GM19438 (cell line): Measurements from ENCODE around the gene PRSS57.
"Not testable (repeated sequence)": the region's sequence is repeated elsewhere in the genome, so short reads cannot be mapped to it uniquely, and the experiment has no call there.

Experiments used
- ATAC-seq: cut with Tn5 transposase; IDR thresholded peaks from one replicate; pipeline ENCODE4 v1.9.1; 2021; ENCODE audit warnings: low read depth; ENCODE audit not compliant: unreplicated experiment

PRSS57 gene

DNA sequence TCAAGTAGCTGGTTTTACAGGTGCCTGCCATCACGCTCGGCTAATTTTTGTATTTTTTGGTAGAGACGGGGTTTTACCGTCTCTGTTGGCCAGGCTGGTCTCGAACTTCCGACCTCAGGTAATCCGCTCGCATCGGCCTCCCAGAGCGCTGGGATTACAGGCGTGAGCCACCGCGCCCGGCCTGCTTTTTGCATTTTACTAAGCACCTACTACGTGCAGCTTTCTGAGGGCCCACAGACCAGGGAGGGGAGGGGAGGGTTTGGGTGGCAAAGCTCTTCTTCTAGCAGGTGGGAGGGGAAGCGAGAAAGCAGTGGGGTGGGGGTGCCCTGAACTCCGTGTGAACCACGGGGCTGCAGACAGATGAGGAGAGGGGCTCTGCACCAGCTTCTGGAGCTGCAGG is 28.5 kb upstream of the PRSS57 start:
- ATAC-seq, result no peak

DNA sequence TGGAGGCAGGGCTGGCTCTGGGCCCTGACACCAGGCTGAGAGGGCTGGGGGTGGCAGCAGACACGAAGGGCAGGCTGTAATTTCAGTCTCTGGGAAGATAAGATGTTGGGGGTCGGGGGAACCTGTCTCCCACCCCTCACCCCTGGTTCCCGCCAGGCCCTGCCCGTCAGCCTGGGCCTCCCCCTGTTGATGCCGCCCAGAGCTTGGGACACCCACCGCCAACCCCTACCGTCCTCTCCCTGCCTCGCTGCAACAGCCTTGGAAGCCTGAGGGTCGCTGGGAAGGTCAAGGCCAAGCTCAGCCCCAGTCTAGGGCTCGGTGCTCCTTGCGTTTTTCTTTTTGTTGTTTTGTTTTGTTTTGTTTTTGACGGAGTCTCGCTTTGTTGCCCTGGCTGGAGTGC is 28.0 kb upstream of the PRSS57 start:
- ATAC-seq, result no peak

DNA sequence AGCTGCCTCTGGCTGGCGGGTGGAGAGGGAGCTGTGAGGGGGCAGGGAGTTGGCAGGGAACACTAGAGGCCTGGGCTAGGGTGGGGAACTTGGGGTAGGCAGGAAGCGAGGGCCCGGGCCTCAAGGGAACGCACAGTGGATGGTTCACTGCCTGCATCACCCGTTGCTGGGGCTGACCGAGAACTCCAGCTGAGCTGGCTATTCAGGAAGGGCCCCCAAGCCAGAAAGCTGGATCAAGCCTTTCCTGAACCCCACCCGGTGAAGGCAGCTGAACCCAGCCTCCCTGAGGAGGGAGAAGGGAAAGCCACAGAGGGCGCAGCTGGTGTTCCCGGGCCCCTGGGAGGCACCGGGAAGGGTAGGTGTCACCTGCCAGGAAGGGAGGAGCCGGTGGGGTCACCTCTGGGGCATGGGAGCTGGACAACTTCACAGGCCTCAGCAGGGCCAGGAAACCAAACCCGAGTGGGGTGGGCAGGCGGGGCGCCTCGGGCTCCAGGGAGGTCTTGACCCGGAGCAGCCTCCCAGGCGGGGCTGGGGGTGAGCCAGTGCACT is 27.4 kb upstream of the PRSS57 start:
- ATAC-seq, result no peak

DNA sequence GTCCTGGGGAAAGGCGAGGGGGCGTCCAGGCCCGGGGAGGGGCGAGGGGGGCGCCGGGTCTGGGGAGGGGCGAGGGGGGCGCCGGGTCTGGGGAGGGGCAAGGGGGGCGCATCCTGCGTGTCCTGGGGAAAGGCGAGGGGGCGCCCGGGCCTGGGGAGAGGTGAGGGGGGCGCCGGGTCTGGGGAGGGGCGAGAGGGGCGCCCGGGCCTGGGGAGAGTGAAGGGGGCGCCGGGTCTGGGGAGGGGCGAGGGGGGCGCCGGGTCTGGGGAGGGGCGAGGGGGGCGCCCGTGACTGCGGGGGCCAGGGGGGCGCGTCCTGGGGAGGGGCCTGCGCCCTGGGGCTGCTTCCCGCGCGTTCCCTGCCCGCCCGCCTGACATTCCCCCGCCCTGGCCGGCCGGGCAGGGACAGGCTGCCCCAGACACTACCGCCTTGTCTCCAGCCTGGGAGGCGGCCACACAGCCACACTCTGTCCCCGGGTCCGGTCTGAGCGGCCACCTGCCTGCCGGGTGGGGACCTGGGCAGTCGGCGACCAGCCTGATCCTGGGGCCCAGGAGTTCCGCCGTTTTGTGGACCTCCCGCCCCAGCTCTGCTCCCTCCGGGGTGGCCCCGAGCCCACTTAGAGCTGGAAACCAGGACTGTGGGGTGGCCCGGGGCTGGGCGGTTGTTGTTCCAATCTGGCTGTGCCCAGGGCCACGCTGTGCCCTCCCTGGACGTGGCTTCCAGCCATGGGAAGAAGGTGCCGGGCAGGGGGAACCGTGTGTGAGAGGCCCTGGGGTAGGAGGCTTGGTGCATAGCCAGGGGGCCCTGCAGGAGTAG is 25.3 kb upstream of the PRSS57 start:
- no peak for ATAC-seq

DNA sequence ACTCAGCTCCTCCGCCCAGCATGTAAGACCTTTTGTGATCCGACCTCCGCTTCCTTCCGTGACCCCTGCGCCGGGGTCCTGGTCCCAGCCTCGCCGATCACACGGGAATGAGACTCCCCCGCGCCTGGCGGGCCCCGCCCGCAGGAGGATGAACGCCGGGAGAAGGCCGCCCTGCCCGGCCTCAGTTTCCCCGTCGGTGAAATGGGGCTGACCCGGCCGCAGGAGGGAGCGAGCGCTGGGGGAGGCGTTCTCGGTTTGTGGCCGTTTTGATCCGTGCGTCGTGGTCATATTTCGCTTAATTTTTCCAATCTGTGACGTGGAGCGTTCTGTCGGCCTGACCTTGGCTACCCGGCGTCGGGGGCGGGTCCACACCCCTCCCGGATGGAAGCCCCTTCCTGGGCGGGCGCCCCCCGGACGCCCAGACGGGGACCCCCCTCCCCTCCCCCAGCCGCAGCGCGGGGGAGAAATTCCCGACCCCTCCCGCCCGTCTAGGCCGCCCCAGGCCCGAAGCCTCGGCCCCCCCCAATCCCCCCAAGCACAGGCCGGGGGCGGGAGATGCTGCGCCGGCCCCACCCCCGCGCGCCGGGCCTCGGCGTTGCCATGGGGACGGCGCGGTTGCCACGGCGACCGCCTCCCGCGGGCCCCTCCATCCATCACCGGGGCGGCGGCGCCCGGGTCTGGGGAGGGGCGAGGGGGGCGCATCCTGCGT is 24.5 kb upstream of the PRSS57 start:
- ATAC-seq, result no peak

DNA sequence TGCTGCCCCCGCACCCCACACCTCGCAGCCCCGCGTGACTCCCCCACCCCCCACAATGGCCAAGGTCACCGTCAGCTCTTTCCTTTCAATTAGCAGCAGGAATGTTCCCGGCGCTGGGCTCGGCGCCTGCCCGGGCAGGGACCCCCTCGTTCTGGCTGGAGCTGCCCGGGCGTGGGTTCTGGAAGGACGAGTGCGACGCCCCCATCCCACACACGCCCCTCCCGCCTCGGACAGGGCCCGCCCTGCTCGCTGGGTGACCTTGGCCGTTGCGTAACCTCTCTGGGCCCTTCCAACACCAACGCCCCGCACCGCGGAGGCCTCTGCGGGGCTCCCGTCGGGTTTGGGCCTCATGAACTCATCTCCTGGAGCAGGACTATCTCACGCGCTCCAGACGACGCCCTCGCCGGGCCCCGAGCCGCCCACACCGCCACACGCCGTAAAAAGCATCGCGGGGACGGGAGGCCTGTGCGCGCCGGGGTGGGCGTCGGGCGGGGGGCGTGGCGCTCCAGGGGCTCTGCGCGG is 23.8 kb upstream of the PRSS57 start:
- no peak for ATAC-seq

DNA sequence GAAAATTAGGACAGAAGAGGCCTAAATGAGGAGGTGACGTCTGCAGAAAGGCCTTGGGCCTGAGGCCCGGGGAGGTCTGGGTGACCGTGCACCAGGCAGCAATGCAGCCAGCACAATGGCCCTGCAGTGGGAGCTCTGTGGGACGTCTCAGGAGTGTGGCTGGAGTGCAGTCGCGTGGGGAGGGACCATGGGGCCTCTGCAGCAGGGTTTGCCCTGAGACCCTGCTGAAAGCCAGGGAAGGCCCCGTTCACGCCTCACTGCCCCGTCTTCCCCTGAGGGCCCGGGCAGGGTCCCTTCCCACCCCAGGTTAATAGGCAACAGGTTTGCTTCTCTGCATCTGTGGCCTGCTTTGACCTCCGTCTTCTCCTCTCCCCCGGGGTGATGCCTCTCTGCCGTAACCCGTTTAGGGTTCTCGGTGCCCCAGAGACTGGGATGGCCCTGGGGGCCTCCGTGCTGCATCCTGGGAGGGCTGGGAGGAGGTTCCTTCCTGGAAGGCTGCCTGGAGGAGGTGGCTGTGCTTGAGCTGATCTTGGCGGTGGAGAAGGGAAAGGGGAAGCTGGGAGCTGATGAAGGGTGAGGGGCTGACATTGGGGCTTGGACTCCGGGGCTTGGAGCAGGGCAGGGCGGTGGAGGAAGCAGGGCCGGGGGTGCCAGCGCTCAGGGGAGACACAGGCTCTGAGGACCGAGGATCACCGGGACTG is 23.1 kb upstream of the PRSS57 start:
- ATAC-seq, result no peak

DNA sequence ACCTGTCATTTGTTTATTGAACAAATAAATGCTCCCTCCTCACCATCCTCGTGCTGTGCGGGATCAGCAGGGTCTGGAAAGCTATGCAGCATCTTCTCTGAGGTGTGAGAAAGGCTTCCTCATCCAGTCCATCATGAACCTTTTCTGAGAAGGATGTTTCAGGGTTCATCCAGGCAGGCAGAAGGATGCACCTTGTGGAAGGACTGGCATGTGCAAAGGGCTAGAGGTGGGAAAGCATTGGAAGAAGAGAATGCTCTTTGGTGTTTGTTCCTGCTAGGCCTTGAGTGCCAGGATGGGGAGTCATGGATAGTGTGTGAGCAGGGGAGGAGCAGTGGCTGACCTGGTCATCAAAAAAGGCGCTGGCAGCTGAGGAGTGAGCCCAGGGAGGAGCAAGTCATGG is 20.1 kb upstream of the PRSS57 start:
- no peak for ATAC-seq

DNA sequence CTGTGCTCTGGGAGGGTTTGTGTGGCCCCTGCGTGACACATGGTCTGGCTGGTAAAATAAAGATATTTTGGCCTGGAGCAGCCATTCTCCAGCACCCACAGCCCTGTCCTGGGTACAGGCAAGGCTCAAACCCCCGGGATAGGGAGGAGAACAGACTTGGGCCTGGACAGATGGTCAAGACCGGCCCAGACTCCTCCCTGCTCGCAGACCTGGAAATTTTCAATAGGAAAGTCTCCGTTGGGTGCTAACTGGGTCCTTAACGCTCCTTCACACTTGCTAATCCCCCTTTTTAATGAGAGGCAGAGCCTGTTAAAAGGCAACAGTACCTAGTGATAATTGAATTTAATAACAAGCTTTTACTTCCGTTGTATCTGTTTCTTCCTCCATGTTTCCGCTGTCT is 16.0 kb upstream of the PRSS57 start:
- no peak for ATAC-seq

DNA sequence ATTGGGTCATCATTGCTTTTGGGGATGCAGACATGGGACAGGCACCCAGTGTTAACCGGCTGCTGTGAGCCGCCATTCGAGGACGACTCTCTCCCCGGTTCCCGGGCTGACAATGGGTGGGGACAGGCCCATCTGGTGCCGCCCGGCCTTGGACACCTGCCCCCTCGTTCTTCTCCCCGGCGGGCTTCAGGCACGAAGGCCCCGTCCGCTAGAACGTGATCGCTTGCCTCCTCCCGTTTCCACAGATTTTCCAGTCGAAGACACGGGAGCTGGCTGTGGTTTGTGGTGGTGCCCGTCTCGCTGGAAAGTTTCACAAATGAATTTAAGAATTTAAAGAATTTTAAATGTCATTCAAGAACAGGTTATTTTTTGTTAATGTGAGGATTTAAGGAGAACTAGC is 15.5 kb upstream of the PRSS57 start:
- ATAC-seq, result no peak

DNA sequence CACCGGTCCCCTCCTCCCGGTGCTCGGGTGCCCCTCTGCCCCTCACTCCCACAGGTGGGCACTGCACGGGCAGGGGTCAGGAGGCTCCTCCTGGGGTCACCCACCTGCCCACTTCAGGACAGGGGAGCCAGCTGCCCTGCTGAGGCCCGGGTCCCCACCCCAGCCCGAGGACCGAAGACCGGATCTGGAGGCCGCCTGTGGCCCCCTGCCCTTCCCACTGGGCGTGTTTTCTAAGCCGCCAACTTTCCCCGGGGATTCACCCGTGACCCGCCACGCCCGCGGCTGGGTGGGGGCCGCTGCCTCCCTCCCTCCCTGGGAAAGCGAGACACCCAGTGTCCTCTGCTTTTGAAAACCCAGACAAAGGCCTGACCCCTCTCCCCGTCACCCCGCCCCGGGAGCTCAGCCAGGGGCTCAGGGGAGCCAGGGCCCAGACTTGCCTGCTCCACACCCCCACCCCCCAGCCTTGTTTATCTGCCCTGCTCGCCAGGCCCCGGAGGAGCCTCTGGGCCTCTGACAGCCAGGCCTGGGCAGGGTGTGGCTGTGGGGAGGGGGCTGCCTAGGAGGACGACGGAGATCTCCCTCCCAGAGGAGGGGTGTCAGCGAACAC is 14.8 kb upstream of the PRSS57 start:
- no peak for ATAC-seq

DNA sequence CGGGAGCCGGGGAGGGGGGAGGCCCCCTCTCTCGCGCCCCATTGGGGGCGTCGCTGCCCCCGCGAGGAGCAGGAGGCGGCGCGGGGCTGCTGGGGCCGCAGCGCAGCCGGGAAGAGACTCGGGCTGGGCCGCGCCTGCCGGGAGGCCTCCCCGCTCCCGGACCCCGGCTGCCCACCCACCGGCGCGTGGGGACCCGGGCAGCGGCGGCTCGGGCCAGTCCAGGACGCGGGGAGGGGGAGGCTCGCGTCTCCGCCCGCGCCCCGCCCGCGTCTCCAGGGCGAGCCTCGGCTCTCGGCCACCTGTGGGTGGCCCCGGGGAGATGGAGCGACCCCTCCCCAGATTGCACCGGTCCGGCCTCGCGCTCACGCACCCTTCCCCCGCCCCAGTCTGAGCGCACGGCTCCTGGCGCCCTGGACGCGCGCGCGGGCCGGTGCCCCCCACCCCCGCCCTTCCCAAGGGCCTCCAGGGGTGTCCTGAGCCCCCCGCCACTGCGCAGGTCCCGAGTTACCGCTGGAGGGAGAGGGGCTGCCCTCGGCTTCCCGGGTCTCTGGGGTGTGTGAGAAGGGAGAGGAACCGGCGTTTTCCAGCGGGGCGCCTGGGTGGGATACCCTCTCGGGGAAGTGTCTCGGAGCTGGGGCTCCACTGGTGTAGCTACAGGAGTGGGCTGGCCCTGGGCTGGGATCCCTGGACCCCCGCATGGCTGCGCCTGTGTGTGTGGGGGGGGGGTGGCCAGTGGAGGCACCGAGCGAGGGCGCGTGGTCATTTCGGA is 14.1 kb upstream of the PRSS57 start:
- ATAC-seq, result no peak

DNA sequence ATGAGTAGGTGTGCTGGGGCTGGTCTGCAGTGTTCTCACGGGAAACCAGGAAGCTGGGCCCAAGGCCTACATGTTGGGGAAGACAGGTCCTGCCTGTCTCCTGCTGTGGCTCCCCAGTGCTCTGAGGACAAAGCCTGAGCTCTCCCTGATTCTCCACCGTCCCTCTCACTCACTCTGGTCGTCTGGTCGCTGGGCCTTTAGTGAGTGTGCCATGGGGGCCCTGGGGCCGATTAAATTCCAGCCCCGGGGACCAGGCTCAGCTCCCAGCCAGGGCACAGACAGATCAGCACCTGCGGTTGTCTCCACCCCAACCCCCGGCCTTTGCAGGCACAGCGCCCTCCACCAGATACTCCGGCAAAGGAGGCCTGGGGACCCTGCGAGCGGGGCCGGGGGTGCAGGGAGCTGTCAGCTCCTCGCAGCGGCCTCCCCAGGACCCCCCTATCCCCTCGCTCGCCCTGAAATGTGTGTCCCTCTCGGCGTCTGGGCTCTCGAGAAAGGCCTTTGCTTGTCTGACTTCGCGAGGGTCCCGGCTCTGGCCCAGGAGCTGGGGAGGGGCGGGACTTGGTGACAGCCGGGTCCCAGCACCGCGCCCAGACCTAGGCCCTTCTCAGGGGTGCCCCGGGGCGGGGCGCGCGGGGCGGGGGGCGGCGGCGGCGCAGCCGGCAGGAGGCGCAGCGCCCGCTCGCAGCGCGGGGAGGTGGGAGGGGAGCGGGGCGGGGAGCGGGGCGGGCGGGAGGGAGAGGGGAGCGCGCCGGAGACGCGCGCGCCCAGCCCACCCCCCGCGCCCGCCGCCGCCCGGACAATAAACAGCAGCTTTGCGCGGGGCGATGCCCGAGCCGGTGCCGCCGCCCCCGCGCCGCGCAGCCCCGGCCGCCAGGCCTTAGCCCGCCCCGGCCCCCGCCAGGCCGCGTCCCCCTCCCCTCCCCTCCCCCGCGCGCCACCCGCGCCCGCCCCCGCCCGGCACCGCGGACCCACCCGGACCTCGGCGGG is 13.2 kb upstream of the PRSS57 start, which contains the start of gene PALM:
TSS of gene PALM (plus strand) at position 782 of the 990 bp plus-strand sequence. CDS start 212 bp downstream, outside the sequence.
- no peak for ATAC-seq

DNA sequence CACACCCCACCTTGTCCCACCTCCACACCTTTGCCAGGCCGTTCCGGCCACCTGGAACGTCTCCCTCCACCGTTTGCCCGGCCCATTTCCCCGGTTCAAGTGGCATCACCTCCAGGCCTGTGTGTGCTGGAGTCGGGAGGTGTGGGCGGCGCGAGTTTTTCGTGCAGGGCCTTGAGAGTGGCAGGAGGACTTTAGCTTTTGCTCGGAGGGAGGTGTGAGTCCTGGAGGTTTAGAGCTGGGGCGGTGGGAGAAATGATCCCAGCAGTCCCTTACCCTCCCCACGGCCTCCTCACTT is 9.1 kb upstream of the PRSS57 start:
- ATAC-seq, result no peak

DNA sequence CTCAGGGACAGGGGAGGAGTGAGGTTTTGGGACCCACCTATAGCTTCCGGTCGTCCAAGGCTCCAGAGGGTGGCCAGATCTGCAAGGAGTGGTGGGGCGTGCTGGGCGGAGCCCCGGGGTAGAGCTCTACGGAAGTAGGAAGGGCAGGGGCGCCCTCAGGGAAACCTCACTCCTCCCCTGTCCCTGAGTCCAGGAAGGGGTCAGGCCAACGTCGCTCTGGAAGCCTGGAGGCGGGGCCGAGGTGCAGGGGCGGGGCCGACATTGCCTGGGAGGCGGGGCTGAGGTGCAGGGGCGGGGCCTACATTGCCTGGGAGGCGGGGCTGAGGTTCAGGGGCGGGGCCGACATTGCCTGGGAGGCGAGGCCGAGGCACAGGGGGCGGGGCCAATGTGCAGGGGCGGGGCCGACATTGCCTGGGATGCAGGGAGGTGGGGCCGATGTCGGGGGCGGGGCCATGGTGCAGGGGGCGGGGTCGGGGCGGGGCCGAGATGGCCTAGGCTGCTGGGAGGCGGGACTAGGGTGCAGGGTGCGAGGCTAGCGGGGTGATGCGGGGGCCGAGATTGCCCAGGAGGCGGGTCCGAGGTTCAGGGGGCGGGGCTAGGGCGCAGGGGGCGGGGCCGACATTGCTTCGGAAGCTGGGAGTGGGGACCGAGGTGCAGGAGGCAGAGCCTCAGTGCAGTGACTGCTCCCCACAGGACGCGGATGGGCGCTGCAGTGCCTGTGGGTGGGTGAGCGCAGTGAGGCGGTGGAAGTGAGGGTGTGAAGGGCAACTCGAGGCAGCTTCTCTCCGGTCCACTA is 8.6 kb upstream of the PRSS57 start:
- no peak for ATAC-seq

DNA sequence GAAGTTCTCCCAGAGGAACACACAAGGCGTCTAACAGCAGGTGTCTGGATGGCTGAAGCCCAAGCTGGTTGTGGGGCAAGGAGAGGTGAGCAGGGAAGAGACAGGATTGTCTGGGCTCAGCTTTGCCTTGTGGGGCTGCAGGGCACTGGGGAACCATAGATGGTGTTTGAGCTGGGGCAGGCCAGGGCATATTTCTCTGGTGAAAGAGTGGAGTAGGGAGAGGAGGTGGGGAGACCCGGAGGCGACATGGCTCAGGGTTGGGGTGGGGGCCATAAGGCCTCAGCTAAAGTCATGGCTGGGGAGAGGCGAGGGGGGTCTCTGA is 8.0 kb upstream of the PRSS57 start:
- no peak for ATAC-seq

DNA sequence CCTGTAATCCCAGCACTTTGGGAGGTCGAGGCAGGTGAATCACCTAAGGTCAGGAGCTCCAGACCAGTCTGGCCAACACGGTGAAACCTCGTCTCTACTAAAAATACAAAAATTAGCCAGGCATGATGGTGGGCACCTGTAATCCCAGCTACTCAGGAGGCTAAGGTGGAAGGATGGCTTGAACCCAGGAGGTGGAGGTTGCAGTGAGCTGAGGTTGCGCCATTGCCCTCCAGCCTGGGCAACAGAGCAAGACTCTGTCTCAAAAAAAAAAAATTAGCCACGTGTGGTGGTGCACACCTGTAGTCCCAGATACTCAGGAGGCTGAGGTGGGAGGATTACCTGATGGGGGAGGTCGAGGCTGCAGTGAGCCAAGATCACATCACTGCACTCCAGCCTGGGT is 7.6 kb upstream of the PRSS57 start:
- not testable (repeated sequence) for ATAC-seq

DNA sequence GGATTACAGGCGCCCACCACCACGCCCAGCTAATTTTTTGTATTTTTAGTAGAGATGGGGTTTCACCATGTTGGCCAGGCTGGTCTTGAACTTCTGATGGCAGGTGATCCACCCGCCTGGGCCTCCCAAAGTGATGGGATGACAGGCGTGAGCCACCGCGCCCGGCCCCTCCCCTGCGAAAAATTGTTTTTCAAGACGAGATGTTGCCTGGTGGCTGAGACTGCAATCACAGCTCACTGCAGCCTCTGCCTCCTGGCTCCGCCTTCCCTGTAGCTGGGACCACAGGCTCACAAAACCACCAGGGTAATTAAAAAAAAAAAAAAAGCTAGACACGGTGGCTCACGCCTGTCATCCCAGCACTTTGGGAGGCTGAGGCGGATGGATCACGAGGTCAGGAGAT is 4.6 kb upstream of the PRSS57 start:
- not testable (repeated sequence) for ATAC-seq
